ENCODE data around the gene PTAFR. TPM values are rescaled to one million over a fixed set of nuclear protein-coding genes. Genes with fewer than 3 reads are reported as not detected.

PTAFR gene
- total RNA-seq, 1 experiment from 2014 or later, result 1.3 TPM

- H3K27ac ChIP-seq (ENCODE audit: low read depth, low read length), result no peak overlapping the region
- ATAC-seq (peak; percentile 49; the same call in 1 of the 2 replicates), DNase-seq (ENCODE audit: low read depth, low spot score) (no peak)
- peak overlapping the region; percentile 95 for H2AFZ ChIP-seq (ENCODE audit: low read depth, low read length, poor library complexity, severe bottlenecking)
- H3K27me3 ChIP-seq (ENCODE audit: insufficient read depth, low read length), result no peaks in the 10 kb centered on the region
- TF ChIP-seq ZNF274 (IDR thresholded peaks at IDR 0.05; ENCODE audit: low read depth, low read length), result no peak
- no peak for TF ChIP-seq MAX (IDR thresholded peaks at IDR 0.05)
- TF ChIP-seq EZH2 (IDR thresholded peaks at IDR 0.05), result no peak
- no peak for TF ChIP-seq SIN3A (IDR thresholded peaks at IDR 0.05; ENCODE audit: low read depth)
- no peak for TF ChIP-seq RAD21 (IDR thresholded peaks at IDR 0.05; ENCODE audit: low read depth)
- TF ChIP-seq JUND (IDR thresholded peaks at IDR 0.05), result no peak
- TF ChIP-seq EZH2phosphoT487 (IDR thresholded peaks at IDR 0.05; ENCODE audit: borderline replicate concordance), result no peak
- no peak for TF ChIP-seq POLR2A (IDR thresholded peaks at IDR 0.05; ENCODE audit: borderline replicate concordance, extremely low read depth, insufficient read depth, insufficient read length)
- no peak for TF ChIP-seq POLR2AphosphoS5 (IDR thresholded peaks at IDR 0.05; ENCODE audit: low read depth, low read length)
- TF ChIP-seq CTCF (IDR thresholded peaks at IDR 0.05 in 2 of 3, conservative IDR thresholded peaks at IDR 0.05 in 1 of 3; ENCODE audit: borderline replicate concordance in 1 of 3, insufficient read depth in 1 of 3, low read depth in 2 of 3, low read length in 2 of 3), result no peak
- TF ChIP-seq YY1 (IDR thresholded peaks at IDR 0.05; ENCODE audit: extremely low read depth, insufficient replicate concordance, low read depth, low read length), result no peak
- TF ChIP-seq EGR1 (IDR thresholded peaks at IDR 0.05; ENCODE audit: low read depth), result no peak
- no peak for TF ChIP-seq TCF7L2 (IDR thresholded peaks at IDR 0.05; ENCODE audit: borderline replicate concordance, extremely low read depth, insufficient read depth, insufficient read length)
- no peak for TF ChIP-seq ELF1 (IDR thresholded peaks at IDR 0.05; ENCODE audit: borderline replicate concordance, low read depth)
- TF ChIP-seq CEBPB (IDR thresholded peaks at IDR 0.05; ENCODE audit: low read depth), result no peak; the same call in 1 of the 2 replicates
- no peak for TF ChIP-seq CBX3 (IDR thresholded peaks at IDR 0.05; ENCODE audit: low read depth)
- no peak for TF ChIP-seq ZFX (IDR thresholded peaks at IDR 0.05)
- TF ChIP-seq SRF (IDR thresholded peaks at IDR 0.05; ENCODE audit: low read depth), result no peak
- POLR2A ChIA-PET, result no interaction called here
- H3K9ac ChIP-seq (ENCODE audit: low read length), result no peak overlapping the region
- H3K36me3 ChIP-seq (ENCODE audit: control insufficient read depth in 1 of 2, insufficient read depth in 2 of 2, low read length in 2 of 2), result no peaks in the 10 kb centered on the region
- no peaks in the 10 kb centered on the region for H4K20me1 ChIP-seq (ENCODE audit: insufficient read depth)
- peaks cover 0 to 16% of the 10 kb centered on the region in 2 experiments; a peak in 2 of 4 replicates for H3K4me1 ChIP-seq (ENCODE audit: control insufficient read depth in 1 of 2, insufficient read depth in 2 of 2, low read length in 2 of 2)
- H3K4me3 ChIP-seq (replicated peaks in 1 of 2; ENCODE audit: low read depth in 1 of 2, low read length in 2 of 2), result no peak overlapping the region
- CTCF ChIA-PET, result no interaction called here
- intact Hi-C loops (cut with micrococcal nuclease), result no loop called here
- RAD21 ChIA-PET (ENCODE audit: low non-redundant PET in 1 of 2, low total read pairs in 2 of 2, uncharacterized antibody in 2 of 2, unreplicated experiment in 2 of 2), result no interaction called here
- H3K9me3 ChIP-seq (ENCODE audit: control insufficient read depth in 1 of 2, insufficient read depth in 1 of 2, low read depth in 1 of 2, low read length in 2 of 2), result no peaks in the 10 kb centered on the region
- BruUV-seq (replicated peaks), result no TSS peak
- no peaks in the 10 kb centered on the region for H3K79me2 ChIP-seq (ENCODE audit: insufficient read depth, low read length)
- H3K9me2 ChIP-seq (ENCODE audit: insufficient read depth), result no peaks in the 10 kb centered on the region
- H3K4me2 ChIP-seq (ENCODE audit: low read length), result peak overlapping the region; percentile 48
Observed at GRCh38 chr1:28123461-28123961, 53.0 kb downstream of the PTAFR start.

Data from HCT116 (cell line).